Stimulated activated naive CD8-positive, alpha-beta T cell treated with anti-CD3 and anti-CD28 coated beads, Interleukin-15, amount 100 ng/mL, for 72 hours (primary cell): ENCODE results near the gene ADPGK.

Experiments
- ATAC-seq: fragments of 150-1000 bp; cut with Tn5 transposase; 2 replicates; pipeline ENCODE4 v1.10.0; 2021; ENCODE audit warnings: mild to moderate bottlenecking, moderate library complexity
- DNase-seq, 2 donors: peaks; one replicate each; pipeline ENCODE4 v3.0.0; 2021 to 2022
- H3K27ac Mint-ChIP-seq, 2 donors: one replicate each; pipeline ENCODE4 v1.8.0; 2022; ENCODE audit warnings: mild to moderate bottlenecking in 2 of 2, mixed read lengths in 2 of 2, moderate library complexity in 2 of 2
- H3K27me3 Mint-ChIP-seq: one replicate; pipeline ENCODE4 v1.8.0; 2022; ENCODE audit warnings: mixed read lengths
- H3K4me1 Mint-ChIP-seq: one replicate; pipeline ENCODE4 v1.8.0; 2022; ENCODE audit warnings: mild to moderate bottlenecking, mixed read lengths
- H3K4me3 Mint-ChIP-seq, 2 donors: one replicate each; pipeline ENCODE4 v1.8.0; 2022; ENCODE audit warnings: mild to moderate bottlenecking in 2 of 2, mixed read lengths in 2 of 2, moderate library complexity in 1 of 2
- H3K9me3 Mint-ChIP-seq, 2 donors: one replicate each; pipeline ENCODE4 v1.8.0; 2022; ENCODE audit warnings: mixed read lengths in 2 of 2

Gene ADPGK

DNA sequence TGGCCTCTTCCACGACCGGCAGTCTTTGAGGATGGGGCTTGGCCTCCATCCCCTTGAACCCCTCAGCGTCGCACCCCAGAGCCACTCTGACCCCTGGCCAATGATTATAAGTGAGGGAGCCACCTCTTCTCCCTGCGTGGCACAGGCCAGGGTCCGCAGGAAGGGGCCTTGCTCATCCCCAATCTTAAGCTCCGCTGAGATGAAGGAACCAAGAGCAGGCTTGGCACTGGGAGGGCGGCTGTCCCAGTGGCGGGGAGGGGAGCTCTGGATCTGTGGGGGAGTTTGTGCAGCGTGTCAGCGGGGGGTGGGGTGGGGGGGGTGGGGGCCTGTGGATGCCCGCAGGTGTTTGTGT, 13.8 kb upstream of the ADPGK start:
- Mint-ChIP-seq H3K4me1 (peaks cover 15% of the 10 kb centered on the region), H3K9me3 (no peaks in the 10 kb centered on the region), H3K27me3 (peaks cover 51% of the 10 kb centered on the region), H3K27ac (peak overlapping the region; percentile 11 to 95), H3K4me3 (peak overlapping the region; percentile 75 to 86)
- ATAC-seq (no peak), DNase-seq (no peak)

DNA sequence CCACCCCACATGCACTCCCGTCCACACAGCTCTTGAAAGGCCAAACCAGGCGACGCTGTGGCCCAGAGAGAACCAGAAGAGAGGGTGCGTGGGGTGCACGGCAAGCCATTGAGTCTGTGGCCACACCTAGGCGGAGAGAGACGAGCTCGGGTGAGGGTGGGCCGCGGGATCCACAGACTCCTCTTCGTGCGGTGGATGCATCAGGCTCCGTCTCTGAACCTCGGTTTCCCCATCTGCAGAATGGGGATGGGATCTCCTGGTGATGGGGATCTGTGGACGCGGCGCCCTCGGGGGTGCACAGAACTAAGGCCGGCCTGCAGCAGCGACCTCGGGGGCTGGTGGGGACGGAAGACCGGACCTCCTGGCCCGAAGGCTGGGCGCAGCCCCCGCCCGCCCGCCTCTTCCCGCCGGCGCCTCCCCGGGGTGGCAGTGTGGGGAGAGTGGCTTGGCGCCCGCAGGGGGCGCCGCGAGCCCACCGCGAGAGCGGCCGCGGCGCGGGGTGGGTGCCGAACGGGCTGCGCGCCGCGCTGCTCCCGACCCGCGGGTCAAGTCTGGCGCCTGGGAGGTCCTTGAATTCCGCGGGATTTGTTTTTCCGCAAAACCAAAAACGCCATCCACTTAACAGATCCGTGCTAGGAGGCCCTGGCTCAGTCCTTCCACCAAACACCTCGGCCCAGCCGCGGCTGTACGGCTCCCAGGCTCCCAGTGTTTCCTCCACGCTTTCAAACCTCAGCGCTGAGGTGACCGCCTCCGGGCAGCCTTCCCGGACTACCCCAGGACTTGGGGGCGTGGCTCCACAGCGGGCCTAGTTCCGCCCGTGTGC, 13.2 kb upstream of the ADPGK start:
- Mint-ChIP-seq H3K27me3 (peaks cover 45% of the 10 kb centered on the region), H3K9me3 (no peaks in the 10 kb centered on the region), H3K27ac (peak overlapping the region; percentile 11 to 95), H3K4me1 (peaks cover 15% of the 10 kb centered on the region), H3K4me3 (peak overlapping the region; percentile 82 to 86)
- DNase-seq (peak; percentile 26 to 34), ATAC-seq (peak; percentile 91)

- Mint-ChIP-seq H3K27me3 (peaks cover 40% of the 10 kb centered on the region), H3K4me1 (peaks cover 15% of the 10 kb centered on the region), H3K4me3 (peak overlapping the region; percentile 82 to 86), H3K27ac (peak overlapping the region in 1 of 2 donors; percentile 92), H3K9me3 (no peaks in the 10 kb centered on the region)
- ATAC-seq (no peak), DNase-seq (no peak)
Observed at GRCh38 chr15:72796210-72796514, 12.6 kb upstream of the ADPGK start.

DNA sequence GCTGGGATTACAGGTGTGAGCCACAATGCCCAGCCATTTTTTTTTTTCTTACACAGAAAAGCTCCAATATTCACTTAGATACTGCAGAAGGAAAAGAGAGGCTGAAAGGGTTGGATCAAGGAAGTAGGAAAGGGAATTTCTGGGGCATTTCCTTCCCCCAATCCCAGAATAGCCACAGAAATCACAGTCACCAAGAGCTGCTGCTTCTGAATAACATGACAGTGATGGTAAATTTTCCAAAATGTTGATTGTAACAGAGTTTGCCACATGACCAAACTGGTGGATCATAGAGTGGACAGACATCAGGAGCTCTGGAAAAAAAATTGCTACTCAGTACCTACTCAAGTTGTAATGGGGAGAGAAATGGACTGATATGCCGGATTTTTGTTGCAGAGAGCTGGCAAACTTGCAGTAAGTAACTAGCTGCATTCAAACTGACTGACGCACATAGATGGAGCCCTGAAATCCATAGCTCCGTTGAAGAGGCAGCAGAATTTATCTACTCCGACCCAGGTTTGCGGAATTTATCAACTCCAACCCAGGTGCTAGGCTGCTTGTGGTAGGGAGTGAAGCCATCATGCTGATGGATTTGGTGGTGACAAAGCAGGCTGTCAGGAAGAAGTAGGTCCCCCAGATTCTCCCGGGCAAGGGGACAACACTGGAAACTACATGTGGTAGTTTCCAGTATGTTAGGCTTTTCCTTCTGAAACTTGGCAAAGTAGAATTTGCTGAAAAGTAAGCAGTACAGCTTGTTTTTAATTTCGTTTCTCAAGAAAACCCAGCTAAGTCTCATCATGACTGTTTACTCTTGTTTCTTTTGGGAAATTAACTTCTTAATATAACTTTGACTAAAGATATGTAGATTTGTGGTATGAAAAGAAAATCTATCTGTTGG, 10.5 kb upstream of the ADPGK start:
- no peak for ATAC-seq
- no peaks in the 10 kb centered on the region for H3K9me3 Mint-ChIP-seq
- H3K27me3 Mint-ChIP-seq = peaks cover 29% of the 10 kb centered on the region
- DNase-seq = no peak
- no peak overlapping the region for H3K27ac Mint-ChIP-seq
- no peak overlapping the region for H3K4me3 Mint-ChIP-seq
- peaks cover 15% of the 10 kb centered on the region for H3K4me1 Mint-ChIP-seq

GRCh38 chr15:72792431-72792830, 8.9 kb upstream of the ADPGK start:
- H3K4me1 Mint-ChIP-seq = peaks cover 13% of the 10 kb centered on the region
- DNase-seq (no peak), ATAC-seq (no peak)
- H3K27ac Mint-ChIP-seq = no peak overlapping the region
- H3K4me3 Mint-ChIP-seq = no peak overlapping the region
- no peaks in the 10 kb centered on the region for H3K9me3 Mint-ChIP-seq
- peaks cover 21% of the 10 kb centered on the region for H3K27me3 Mint-ChIP-seq

DNA sequence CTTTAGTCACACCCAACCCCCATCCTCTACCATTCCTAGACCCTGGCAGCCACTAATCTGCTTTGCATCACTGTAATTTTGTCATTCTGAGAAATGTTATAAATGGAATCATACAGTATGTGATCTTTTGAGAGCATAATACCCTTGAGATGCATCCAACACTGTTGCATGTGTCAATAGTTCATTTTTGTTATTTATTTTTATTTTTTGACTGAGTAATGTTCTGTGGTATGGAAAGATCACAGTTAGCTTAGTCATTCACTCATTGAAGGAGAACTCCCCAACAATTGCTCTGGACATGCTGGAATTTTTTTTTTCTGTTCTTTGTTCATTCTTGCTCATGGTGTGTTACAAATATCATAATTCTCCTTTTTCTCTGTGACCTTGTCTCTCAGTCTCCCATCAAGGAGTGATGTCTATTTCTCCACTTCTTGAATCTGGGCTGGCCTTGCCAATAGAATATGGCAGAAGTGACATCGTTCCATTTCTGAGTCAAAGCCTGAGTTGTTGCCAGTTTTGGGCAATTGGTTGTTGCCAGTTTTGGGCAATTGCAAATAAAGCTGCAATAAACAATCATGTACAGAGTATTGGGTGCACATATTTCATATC, 6.8 kb upstream of the ADPGK start:
- Mint-ChIP-seq H3K27ac (no peak overlapping the region), H3K9me3 (no peaks in the 10 kb centered on the region), H3K4me1 (peaks cover 20% of the 10 kb centered on the region), H3K27me3 (peaks cover 1% of the 10 kb centered on the region), H3K4me3 (no peak overlapping the region)
- DNase-seq (no peak), ATAC-seq (no peak)

DNA sequence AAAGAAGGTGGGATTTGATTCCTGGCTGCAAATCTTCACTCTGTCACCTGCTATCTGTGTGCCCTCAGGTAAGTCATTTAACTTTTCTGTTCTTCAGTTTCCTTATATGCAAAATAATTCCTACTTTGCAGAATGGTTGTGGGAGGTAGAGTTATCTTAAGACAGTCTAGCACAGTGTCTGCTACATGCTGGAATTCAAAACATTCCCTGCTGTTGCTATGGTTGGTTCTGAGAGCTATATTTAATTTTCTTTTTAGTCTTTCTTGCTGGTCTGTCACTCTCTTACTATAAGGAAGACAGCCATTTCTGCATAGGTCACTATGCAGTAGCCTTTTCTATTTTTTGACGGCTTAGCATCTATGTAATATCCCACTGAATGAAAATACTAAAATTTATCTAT, 4.0 kb upstream of the ADPGK start:
- Mint-ChIP-seq H3K27me3 (no peaks in the 10 kb centered on the region), H3K4me3 (no peak overlapping the region), H3K4me1 (peaks cover 32% of the 10 kb centered on the region), H3K9me3 (no peaks in the 10 kb centered on the region), H3K27ac (no peak overlapping the region)
- DNase-seq (no peak), ATAC-seq (no peak)

DNA sequence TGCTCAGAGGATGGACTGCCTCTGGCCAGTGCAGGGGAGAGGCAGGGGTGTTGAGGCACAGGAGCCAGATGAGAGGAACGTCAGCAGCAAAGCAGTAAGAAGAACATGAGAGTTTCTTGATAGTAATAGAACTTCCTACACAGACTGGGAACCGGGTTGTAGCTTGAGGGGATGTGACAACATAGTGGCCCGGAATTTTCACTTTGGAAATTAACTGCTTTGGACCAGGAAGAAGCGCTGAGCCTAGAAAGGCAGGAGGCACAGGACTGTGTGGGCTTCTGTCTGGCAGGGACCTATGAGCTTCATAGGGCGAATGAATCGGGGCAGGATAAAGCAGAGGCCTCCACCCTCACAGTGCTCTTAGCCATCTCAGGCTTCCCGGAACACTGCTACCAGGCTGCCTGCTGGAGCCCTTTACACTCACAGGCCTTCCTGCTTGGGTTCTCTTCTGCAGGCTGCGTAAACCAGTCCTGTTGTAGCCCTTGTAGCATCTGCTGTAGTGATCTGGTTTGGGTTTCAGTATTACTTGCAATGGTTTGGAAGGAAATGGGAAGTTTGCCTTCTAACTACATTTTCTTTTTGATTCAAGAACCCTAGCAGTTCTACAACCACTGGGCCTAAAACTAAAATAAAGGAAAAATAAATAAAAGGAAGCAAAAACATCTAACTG, 3.3 kb upstream of the ADPGK start:
- H3K4me3 Mint-ChIP-seq = no peak overlapping the region
- peaks cover 33% of the 10 kb centered on the region for H3K4me1 Mint-ChIP-seq
- no peaks in the 10 kb centered on the region for H3K27me3 Mint-ChIP-seq
- H3K9me3 Mint-ChIP-seq = no peaks in the 10 kb centered on the region
- peak overlapping the region in 1 of 2 donors; percentile 59 for H3K27ac Mint-ChIP-seq
- ATAC-seq = no peak
- DNase-seq = no peak

GRCh38 chr15:72786242-72786641, 2.7 kb upstream of the ADPGK start:
- ATAC-seq = no peak
- H3K9me3 Mint-ChIP-seq = no peaks in the 10 kb centered on the region
- H3K27ac Mint-ChIP-seq = peak overlapping the region; percentile 59 to 92

DNA sequence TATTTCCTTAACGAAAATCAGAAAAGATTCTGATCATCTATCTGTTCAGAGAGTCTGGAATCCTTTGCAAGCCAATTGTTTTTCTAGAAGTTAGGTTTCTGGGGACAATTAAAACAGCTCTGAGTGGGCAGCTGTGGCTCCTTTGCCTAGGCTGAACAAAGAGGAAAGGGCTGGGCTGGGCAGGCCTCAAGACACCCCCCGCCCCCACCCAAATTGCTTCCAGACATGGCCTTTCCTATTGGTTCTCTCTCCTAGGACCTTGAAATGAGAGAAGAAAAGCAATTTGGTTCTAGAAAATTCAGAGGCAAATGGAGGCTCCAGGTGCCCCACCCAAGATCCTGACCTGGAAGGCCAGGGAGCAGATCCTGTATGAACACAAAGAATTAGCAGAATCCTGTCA, 2.3 kb upstream of the ADPGK start:
- ATAC-seq = no peak
- Mint-ChIP-seq H3K9me3 (no peaks in the 10 kb centered on the region), H3K27ac (peak overlapping the region in 1 of 2 donors; percentile 97), H3K4me1 (peaks cover 42% of the 10 kb centered on the region), H3K4me3 (no peak overlapping the region), H3K27me3 (no peaks in the 10 kb centered on the region)
- DNase-seq = no peak

More at GRCh38 chr15:72786242-72786641, 2.7 kb upstream of the ADPGK start:
- no peak for DNase-seq
- H3K27me3 Mint-ChIP-seq = no peaks in the 10 kb centered on the region
- no peak overlapping the region for H3K4me3 Mint-ChIP-seq
- H3K4me1 Mint-ChIP-seq = peaks cover 38% of the 10 kb centered on the region

GRCh38 chr15:72785432-72785831, 1.9 kb upstream of the ADPGK start:
- peak overlapping the region; percentile 47 to 97 for H3K27ac Mint-ChIP-seq
- ATAC-seq (peak; percentile 56), DNase-seq (peak; percentile 60 to 79)
- no peaks in the 10 kb centered on the region for H3K9me3 Mint-ChIP-seq
- peaks cover 46% of the 10 kb centered on the region for H3K4me1 Mint-ChIP-seq
- H3K27me3 Mint-ChIP-seq = no peaks in the 10 kb centered on the region
- peak overlapping the region; percentile 34 to 45 for H3K4me3 Mint-ChIP-seq

DNA sequence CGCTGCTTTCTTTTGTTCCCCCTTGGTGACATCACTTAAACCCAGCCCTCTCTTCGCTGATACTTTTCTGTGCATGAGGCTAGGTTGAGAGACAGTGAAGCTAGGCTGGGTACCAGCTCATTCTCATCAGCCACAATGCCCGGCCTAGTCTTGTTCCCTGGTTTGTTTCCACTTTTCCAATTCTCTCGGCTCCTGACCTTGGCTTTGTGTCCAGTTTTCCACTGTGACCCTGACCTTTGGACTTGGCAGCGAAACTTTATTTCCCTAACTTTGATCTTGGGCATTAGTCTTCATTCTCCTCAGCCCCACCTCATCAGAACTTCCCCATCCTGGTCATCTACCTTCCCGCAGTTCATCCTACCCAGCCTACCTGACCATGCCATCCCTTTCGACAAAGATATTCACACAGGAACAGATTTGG, 908 bp upstream of the ADPGK start:
- Mint-ChIP-seq H3K4me3 (peak overlapping the region; percentile 86 to 98), H3K4me1 (peaks cover 56% of the 10 kb centered on the region), H3K9me3 (no peaks in the 10 kb centered on the region), H3K27me3 (no peaks in the 10 kb centered on the region), H3K27ac (peak overlapping the region; percentile 97)
- ATAC-seq (no peak), DNase-seq (no peak)

GRCh38 chr15:72783004-72783639, 436 bp downstream of the ADPGK start:
- Mint-ChIP-seq H3K4me3 (peak overlapping the region; percentile 86 to 98), H3K4me1 (peaks cover 64% of the 10 kb centered on the region), H3K9me3 (no peaks in the 10 kb centered on the region), H3K27me3 (no peaks in the 10 kb centered on the region), H3K27ac (peak overlapping the region; percentile 99 to 100)
- ATAC-seq (peak; percentile 51), DNase-seq (peak in 1 of 2 donors; percentile 52)

DNA sequence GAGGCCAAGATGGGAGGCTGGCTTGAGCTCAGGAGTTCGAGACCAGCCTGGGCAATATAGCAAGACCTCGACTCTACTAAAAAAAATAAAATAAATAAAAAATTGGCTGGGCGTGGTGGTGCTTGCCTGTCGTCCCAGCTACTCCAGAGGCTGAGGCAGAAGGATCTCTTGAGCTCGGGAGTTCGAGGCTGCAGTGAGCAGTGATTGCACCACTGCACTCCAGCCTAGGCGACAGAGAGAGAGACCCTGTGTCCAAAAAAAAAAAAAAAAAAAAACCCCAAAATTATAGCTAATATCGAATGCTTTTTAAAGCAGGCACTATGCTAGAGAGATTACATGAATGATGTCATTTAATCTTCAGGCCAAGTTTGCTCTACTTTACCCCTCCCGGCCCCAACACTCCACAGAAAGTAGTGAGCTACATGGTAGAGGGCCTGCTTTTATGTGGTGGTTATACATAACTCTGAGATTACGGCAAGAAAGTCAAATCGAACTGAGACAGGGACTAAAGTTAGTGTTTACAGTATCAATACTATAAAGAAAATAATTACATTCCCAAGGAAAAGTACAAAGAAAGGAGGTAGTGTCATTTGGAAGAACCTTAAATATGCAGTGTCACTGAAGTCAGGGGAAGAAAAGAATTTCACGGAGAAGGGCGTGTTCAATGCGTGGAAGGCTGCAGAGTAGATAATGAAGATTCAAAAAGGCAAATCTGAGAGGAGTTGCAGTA, 1.1 kb downstream of the ADPGK start:
- Mint-ChIP-seq H3K27me3 (no peaks in the 10 kb centered on the region), H3K9me3 (no peaks in the 10 kb centered on the region), H3K4me1 (peaks cover 63% of the 10 kb centered on the region), H3K27ac (peak overlapping the region; percentile 99 to 100), H3K4me3 (peak overlapping the region; percentile 86 to 98)
- DNase-seq = no peak
- ATAC-seq = no peak
